Brain microvascular endothelial cell (primary cell): ENCODE measurements around the gene CCDC85C.

Experiments used
- DNase-seq: peaks from one replicate; pipeline ENCODE4 v3.0.0-alpha.2; 2020
- H3K27ac ChIP-seq: fragments of 250-450 bp; sonication (Bioruptor Pico); 2 replicates; pipeline ENCODE4 v1.5.1; 2020; ENCODE audit warnings: mild to moderate bottlenecking, moderate library complexity
- H3K27me3 ChIP-seq: fragments of 250-450 bp; sonication (Bioruptor Pico); replicated peaks from 2 replicates; pipeline ENCODE4 v1.5.1; 2020; ENCODE audit warnings: mild to moderate bottlenecking
- H3K36me3 ChIP-seq: fragments of 250-450 bp; sonication (Bioruptor Pico); replicated peaks from 2 replicates; pipeline ENCODE4 v1.5.1; 2020; ENCODE audit warnings: mild to moderate bottlenecking
- H3K4me3 ChIP-seq: 2 replicates; pipeline ENCODE4 v1.5.1; 2011; ENCODE audit warnings: low read depth, mild to moderate bottlenecking, control low read depth, low read length, moderate library complexity
- in situ Hi-C: cut with HindIII; loops from 2 replicates; pipeline ENCODE4 v1.10.0; 2017; ENCODE audit warnings: low sequenced_read_pairs, low pct_ligation_motif_present
- TF ChIP-seq, protein P1 (sequence below): IDR thresholded peaks from 2 replicates; pipeline ENCODE4 v1.5.1; 2011; ENCODE audit warnings: low read depth, mild to moderate bottlenecking, moderate library complexity, low read length, control low read depth, inconsistent platforms; ENCODE audit errors: missing control alignments

CCDC85C gene

DNA sequence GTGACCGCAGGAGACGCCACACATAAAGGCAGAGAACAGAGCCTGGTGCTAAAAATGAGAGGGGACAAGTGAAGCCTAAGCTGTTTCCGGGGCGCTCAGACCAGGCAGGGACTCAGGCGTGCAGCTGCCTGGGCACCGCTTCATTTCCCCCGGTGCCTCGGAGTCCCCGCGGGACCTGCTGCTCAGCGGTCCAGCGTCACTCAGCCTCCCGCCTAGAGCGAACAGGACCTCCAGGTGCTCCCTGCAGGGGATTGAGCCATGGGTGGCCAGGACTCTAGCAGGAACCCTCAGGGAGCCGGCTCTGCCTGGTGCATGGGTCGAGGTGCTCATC is 31.0 kb downstream of the CCDC85C start:
- Histone ChIP-seq H3K36me3 (no peaks in the 10 kb centered on the region), H3K27ac (no peak overlapping the region), H3K4me3 (no peak overlapping the region), H3K27me3 (no peaks in the 10 kb centered on the region)
- TF ChIP-seq, protein P1, sequence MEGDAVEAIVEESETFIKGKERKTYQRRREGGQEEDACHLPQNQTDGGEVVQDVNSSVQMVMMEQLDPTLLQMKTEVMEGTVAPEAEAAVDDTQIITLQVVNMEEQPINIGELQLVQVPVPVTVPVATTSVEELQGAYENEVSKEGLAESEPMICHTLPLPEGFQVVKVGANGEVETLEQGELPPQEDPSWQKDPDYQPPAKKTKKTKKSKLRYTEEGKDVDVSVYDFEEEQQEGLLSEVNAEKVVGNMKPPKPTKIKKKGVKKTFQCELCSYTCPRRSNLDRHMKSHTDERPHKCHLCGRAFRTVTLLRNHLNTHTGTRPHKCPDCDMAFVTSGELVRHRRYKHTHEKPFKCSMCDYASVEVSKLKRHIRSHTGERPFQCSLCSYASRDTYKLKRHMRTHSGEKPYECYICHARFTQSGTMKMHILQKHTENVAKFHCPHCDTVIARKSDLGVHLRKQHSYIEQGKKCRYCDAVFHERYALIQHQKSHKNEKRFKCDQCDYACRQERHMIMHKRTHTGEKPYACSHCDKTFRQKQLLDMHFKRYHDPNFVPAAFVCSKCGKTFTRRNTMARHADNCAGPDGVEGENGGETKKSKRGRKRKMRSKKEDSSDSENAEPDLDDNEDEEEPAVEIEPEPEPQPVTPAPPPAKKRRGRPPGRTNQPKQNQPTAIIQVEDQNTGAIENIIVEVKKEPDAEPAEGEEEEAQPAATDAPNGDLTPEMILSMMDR, result no peak
- in situ Hi-C loops, result no loop called here
- no peak for DNase-seq

DNA sequence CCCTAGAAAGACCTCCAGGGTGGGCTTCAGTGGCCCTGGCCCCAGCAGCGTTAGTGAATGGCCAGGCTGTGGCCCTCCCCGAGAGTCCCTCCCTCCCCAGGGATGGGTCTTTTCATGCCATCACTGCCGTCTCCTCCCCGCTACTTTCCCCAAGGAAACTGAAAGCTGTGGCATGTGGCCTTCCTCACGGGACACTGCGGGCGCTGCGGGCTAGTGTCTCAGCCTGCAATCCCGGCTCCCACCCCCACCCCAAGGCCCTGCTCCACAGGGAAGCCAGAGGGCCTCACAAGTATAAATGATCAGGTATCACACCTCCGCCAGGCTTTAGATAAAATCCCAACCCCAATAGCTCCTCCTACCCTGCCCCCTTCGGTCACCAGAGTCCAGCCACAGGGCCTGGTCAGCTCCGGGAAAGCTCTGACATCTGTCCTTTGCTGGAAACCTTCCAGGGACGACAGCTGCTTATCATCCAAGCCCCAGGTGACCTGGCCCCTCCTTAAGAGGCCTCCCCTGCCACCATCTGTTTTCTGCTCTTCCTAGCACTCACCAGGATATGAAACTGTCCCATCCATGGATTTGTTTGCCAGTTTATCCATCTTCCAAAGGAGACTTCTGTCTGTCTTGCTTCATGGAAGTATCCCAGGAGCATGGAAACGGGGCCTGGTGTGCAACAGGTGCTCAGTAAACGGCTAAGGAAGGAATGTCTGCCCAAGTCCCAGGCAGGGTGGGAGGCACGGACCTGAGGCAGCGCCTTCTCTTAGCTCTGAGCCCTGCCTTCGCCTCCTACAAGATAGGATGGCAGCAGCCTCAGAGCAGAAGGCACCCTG is 31.6 kb downstream of the CCDC85C start:
- in situ Hi-C loops, result no loop called here
- TF ChIP-seq, protein P1, result no peak
- DNase-seq, result no peak
- Histone ChIP-seq H3K4me3 (no peak overlapping the region), H3K27ac (no peak overlapping the region), H3K36me3 (no peaks in the 10 kb centered on the region), H3K27me3 (no peaks in the 10 kb centered on the region)

DNA sequence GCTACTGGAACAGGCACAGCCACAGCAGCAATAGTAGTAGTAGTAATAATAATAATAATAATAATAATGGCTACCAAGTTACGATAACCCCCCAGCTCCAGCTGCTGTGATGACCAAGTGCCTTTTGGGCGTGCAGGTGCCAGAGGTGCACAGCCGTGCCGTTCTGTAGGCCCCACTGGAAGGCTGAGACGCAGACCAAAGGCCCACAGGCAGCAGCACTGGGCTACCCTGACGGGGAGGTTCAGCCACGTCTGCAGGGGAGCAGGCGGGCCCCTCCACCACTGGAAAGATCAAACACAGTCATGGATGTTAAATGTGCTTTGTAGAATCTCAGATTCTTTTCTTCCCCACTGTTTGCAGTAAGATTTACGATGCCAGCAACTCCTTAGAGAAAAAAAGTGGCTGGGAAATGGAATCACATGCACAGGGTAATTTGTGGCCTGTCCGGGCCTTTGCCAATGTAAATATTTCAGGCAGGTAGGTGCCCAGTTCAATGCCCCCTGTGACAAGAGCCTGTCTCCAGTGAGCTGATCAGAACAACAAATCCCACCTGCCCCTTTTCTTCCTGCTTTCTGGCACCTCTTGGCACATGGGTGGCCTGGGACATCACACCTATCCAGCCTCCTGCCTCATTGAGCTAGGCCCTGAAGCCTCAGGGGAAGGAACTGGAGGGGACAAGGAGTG is 32.6 kb downstream of the CCDC85C start:
- H3K4me3 ChIP-seq, result no peak overlapping the region
- H3K27ac ChIP-seq, result no peak overlapping the region
- TF ChIP-seq, protein P1, result no peak
- in situ Hi-C loops, result no loop called here
- no peaks in the 10 kb centered on the region for H3K36me3 ChIP-seq
- DNase-seq, result no peak
- H3K27me3 ChIP-seq, result no peaks in the 10 kb centered on the region

DNA sequence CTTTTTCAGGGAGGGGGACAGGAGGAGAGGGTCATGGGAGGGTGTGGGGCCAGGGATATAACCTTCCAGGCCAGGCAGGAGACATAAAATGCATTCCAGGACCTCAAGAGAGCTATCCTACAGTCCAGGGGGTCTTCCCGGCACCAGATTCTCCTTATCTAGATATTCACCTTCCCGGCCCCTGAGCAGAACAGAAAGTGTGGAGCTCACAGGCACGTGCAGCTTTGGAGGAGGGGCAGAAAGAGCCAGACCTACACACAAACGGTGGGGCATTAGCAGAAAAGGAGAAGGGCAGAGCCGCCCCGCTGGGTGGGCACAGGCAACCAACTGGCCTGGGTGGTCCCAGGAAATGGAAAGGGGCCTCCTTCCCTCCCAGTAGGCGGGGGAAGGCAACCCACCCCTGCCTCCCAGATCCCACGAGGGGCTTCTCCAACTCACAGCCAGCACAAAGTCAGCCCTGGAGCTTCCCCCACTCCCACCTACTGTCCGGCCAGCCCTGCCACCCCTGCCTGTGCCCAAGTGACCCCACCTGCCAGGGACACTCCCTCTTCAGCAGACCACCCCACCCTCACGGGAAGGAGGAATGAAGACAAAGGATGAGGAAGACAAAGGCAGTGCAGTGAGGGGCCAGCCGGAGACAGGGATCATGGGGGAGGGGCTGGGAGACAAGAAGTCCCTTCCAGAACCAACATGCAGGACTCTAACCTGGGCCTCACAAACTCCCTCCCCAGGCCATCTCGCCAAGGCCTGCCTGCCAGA is 33.3 kb downstream of the CCDC85C start:
- no peaks in the 10 kb centered on the region for H3K27me3 ChIP-seq
- TF ChIP-seq, protein P1, result no peak
- H3K4me3 ChIP-seq, result no peak overlapping the region
- no peak for DNase-seq
- in situ Hi-C loops, result no loop called here
- H3K27ac ChIP-seq, result no peak overlapping the region
- H3K36me3 ChIP-seq, result no peaks in the 10 kb centered on the region

DNA sequence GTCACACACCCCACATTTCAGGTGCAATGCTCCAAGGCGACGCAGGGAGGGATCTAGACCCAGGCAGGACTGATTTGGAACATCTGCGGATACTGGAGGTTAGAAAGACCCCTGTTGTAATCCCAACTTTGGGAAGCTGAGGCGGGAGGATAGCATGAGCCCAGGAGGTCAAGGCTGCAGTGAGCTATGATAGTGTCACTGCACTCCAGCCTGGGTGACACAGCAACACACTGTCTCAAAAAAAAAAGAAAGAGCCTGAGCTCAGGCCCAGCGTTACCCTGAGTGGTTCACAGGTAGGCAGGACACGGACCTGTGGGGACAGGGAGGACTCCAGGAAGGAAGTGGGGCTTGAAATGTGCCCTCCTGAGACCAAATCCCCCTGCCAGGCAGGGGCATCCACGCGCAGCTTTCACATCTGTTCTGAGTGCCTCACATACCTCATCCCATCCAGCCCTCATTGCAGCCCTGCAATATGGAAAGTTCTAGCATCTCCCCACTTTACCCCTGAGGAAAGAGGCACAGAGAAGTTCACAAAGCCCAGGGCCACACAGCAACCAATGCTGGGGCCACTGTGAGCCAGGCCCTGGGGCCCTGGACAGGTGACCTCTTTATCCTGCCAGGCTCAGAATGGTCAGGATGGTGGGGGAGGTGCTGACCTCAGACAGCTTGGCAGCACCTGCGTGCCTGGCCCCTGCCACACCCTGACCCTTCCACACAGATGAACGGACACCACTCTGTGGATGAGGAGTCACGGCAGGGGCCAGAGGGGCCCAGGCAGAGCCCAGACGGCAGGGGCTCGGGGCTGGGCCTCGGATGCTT is 34.1 kb downstream of the CCDC85C start:
- H3K4me3 ChIP-seq, result no peak overlapping the region
- no peak for DNase-seq
- TF ChIP-seq, protein P1, result no peak
- no peaks in the 10 kb centered on the region for H3K36me3 ChIP-seq
- no peak overlapping the region for H3K27ac ChIP-seq
- in situ Hi-C loops, result no loop called here
- no peaks in the 10 kb centered on the region for H3K27me3 ChIP-seq
